HPDE6-E6E7 (cell line): ENCODE measurements around the gene KRTAP19-8.

Experiments used
- DNase-seq: peaks from one replicate; pipeline ENCODE4 v3.0.0; 2011; ENCODE audit warnings: missing footprints; ENCODE audit errors: extremely low spot score

KRTAP19-8 gene

GRCh38 chr21:31012133-31013089, 25.9 kb downstream of the KRTAP19-8 start:
- no peak for DNase-seq

- DNase-seq, result no peak
Measured at GRCh38 chr21:31011412-31011811, 26.9 kb downstream of the KRTAP19-8 start.

- no peak for DNase-seq
Measured at GRCh38 chr21:31008355-31008754, 29.9 kb downstream of the KRTAP19-8 start.

- DNase-seq, result no peak
Measured at GRCh38 chr21:31005019-31005418, 33.3 kb downstream of the KRTAP19-8 start.

- DNase-seq, result no peak
Measured at GRCh38 chr21:31003471-31003870, 34.8 kb downstream of the KRTAP19-8 start.

GRCh38 chr21:30997541-30997940, 40.7 kb downstream of the KRTAP19-8 start:
- no peak for DNase-seq

- no peak for DNase-seq
Measured at GRCh38 chr21:30996728-30997127, 41.5 kb downstream of the KRTAP19-8 start.

GRCh38 chr21:30994932-30995331, 43.3 kb downstream of the KRTAP19-8 start:
- DNase-seq, result no peak

GRCh38 chr21:30990514-30991262, 47.6 kb downstream of the KRTAP19-8 start:
- no peak for DNase-seq

GRCh38 chr21:30988706-30989105, 49.6 kb downstream of the KRTAP19-8 start:
- no peak for DNase-seq
